ENCODE measurements around the gene ZNF354C.

GRCh38 chr5:179051784-179052183, 8.4 kb upstream of the ZNF354C start:
- no peak for TF ChIP-seq EZH2 (IDR thresholded peaks at IDR 0.05; ENCODE audit: insufficient read depth, low read length)
- no peak for TF ChIP-seq CTCF (IDR thresholded peaks at IDR 0.05; ENCODE audit: insufficient read depth, low read depth, low read length)
